Naive thymus-derived CD8-positive, alpha-beta T cell (primary cell): ENCODE measurements around the gene SLFN13. TPM values are rescaled to one million over a fixed set of nuclear protein-coding genes. Genes with fewer than 3 reads are reported as not detected.
"Not testable (repeated sequence)": the region's sequence is repeated elsewhere in the genome, so short reads cannot be mapped to it uniquely, and the experiment has no call there.

Experiments used
- ATAC-seq, 2 donors: fragments of 150-1000 bp; cut with Tn5 transposase in 1 of 2; sonication (Bioruptor Pico), chemical (Tn5 transposase) in 1 of 2; 1 replicate in 1 of 2; 2 replicates in 1 of 2; pipeline ENCODE4 v1.10.0; 2021; ENCODE audit warnings: mild to moderate bottlenecking in 2 of 2, moderate library complexity in 2 of 2
- POLR2A ChIA-PET: fragments of 350-600 bp; sonication (Branson Sonifier 250); formaldehyde crosslinking; loops from one replicate; lab custom pipeline; 2021; ENCODE audit warnings: antibody characterized with exemption; lab: Charles Lee
- DNase-seq, 10 donors: peaks; one replicate each; pipeline versions ENCODE4 v3.0.0 to v3.0.0-alpha.2; 2020 to 2022
- H3K27ac Mint-ChIP-seq, 10 donors: one replicate each; pipeline ENCODE4 v1.8.0; 2020 to 2022; ENCODE audit warnings: mild to moderate bottlenecking in 10 of 10, mixed read lengths in 10 of 10, moderate library complexity in 4 of 10, inconsistent platforms in 1 of 10
- H3K27me3 Mint-ChIP-seq, 5 donors: one replicate each; pipeline ENCODE4 v1.8.0; 2021 to 2022; ENCODE audit warnings: mixed read lengths in 5 of 5
- H3K36me3 Mint-ChIP-seq, 3 donors: one replicate each; pipeline ENCODE4 v1.8.0; 2020 to 2022; ENCODE audit warnings: mixed read lengths in 3 of 3, mild to moderate bottlenecking in 2 of 3, inconsistent platforms in 1 of 3
- H3K4me1 Mint-ChIP-seq, 4 donors: one replicate each; pipeline ENCODE4 v1.8.0; 2021 to 2022; ENCODE audit warnings: mixed read lengths in 4 of 4
- H3K4me3 Mint-ChIP-seq, 10 donors: one replicate each; pipeline ENCODE4 v1.8.0; 2020 to 2022; ENCODE audit warnings: mild to moderate bottlenecking in 10 of 10, mixed read lengths in 10 of 10, moderate library complexity in 6 of 10, inconsistent platforms in 1 of 10
- H3K9me3 Mint-ChIP-seq, 9 donors: one replicate each; pipeline ENCODE4 v1.8.0; 2020 to 2022; ENCODE audit warnings: mixed read lengths in 9 of 9, mild to moderate bottlenecking in 3 of 9, inconsistent platforms in 1 of 9, moderate library complexity in 1 of 9
- polyA plus RNA-seq, 3 donors: library from polyadenylated mRNA; unstranded; fragments of 300-500 nt; fragmentation: Illumina TruSeq; gene quantifications; one replicate each; pipeline ENCODE4 v1.2.3, GENCODE V29; 2021
- total RNA-seq, 8 experiments: library from RNA in 2 of 8; stranded (reverse) in 2 of 8; gene quantifications; one replicate each; pipeline ENCODE4 v1.2.3 and lab custom pipeline; 2021 to 2026

SLFN13 gene
- total and polyA plus RNA-seq, 5 experiments from 2014 or later = 3.2 to 17.0 (median 9.5) TPM

- Mint-ChIP-seq H3K27me3 (no peaks in the 10 kb centered on the region), H3K4me1 (peaks cover 24 to 66% (median 63%) of the 10 kb centered on the region in 4 donors), H3K36me3 (no peaks in the 10 kb centered on the region), H3K4me3 (peak within 1 kb of the TSS; percentile 89 to 100 (median 96)), H3K27ac (peak within 1 kb of the TSS; percentile 87 to 98 (median 95)), H3K9me3 (no peaks in the 10 kb centered on the region)
- DNase-seq (peak in 9 of 10 donors; percentile 39 to 81 (median 61)), ATAC-seq (peak; percentile 89 to 92)
- POLR2A ChIA-PET = interaction anchor here (0.7 to 1.9 kb wide), 11 partner anchors 16 to 192 kb away, joined by 3 to 25 read pairs (median 4); partner anchors contain the start of genes SLFN12L and SLFN13
Measured at GRCh38 chr17:35432176-35433074, 16.1 kb downstream of the SLFN13 start, which contains the start of gene SLFN12. Gene SLFN12, minus strand, starts transcription at chr17:35432500. Its CDS starts 9,472 bp downstream, at chr17:35423028.

GRCh38 chr17:35429702-35430101, 18.9 kb downstream of the SLFN13 start:
- DNase-seq (no peak), ATAC-seq (no peak)
- Mint-ChIP-seq H3K9me3 (no peaks in the 10 kb centered on the region), H3K4me3 (no peak overlapping the region), H3K27me3 (no peaks in the 10 kb centered on the region), H3K36me3 (no peaks in the 10 kb centered on the region), H3K4me1 (peaks cover 26 to 73% (median 63%) of the 10 kb centered on the region in 4 donors), H3K27ac (peak overlapping the region in 1 of 10 donors; percentile 11)
- POLR2A ChIA-PET = interaction anchor here (0.7 kb wide), 1 partner anchor 104 kb away, joined by 3 read pairs; no protein-coding TSS in a partner anchor

- Mint-ChIP-seq H3K27me3 (no peaks in the 10 kb centered on the region), H3K36me3 (peaks cover 0 to under 1% (median 0%) of the 10 kb centered on the region in 3 donors), H3K4me1 (peaks cover 26 to 61% (median 53%) of the 10 kb centered on the region in 4 donors), H3K27ac (peak overlapping the region in 4 of 10 donors; percentile 46 to 75 (median 54)), H3K4me3 (peak overlapping the region in 2 of 10 donors; percentile 0 to 42), H3K9me3 (no peaks in the 10 kb centered on the region)
- DNase-seq (peak in 1 of 10 donors; percentile 15), ATAC-seq (peak in 1 of 2 donors; percentile 23)
- POLR2A ChIA-PET = interaction anchor here (0.9 kb wide), 1 partner anchor 150 kb away, joined by 3 read pairs; no protein-coding TSS in a partner anchor
Measured at GRCh38 chr17:35428229-35428628, 20.3 kb downstream of the SLFN13 start.

GRCh38 chr17:35423761-35424160, 24.8 kb downstream of the SLFN13 start:
- peaks cover 10 to 19% (median 12%) of the 10 kb centered on the region in 4 donors for H3K4me1 Mint-ChIP-seq
- no peak for ATAC-seq

GRCh38 chr17:35421069-35421468, 27.5 kb downstream of the SLFN13 start:
- not testable (repeated sequence) for H3K4me3 Mint-ChIP-seq, H3K27me3 Mint-ChIP-seq, DNase-seq, H3K27ac Mint-ChIP-seq, H3K9me3 Mint-ChIP-seq, ATAC-seq, H3K4me1 Mint-ChIP-seq
- H3K36me3 Mint-ChIP-seq = peaks cover 6 to 26% (median 25%) of the 10 kb centered on the region in 3 donors
- POLR2A ChIA-PET = interaction anchor here (0.7 kb wide), 2 partner anchors 16 to 177 kb away, joined by 3 to 4 read pairs; no protein-coding TSS in a partner anchor

More at GRCh38 chr17:35423761-35424160, 24.8 kb downstream of the SLFN13 start:
- H3K4me3 Mint-ChIP-seq = no peak overlapping the region
- H3K27ac Mint-ChIP-seq = no peak overlapping the region
- POLR2A ChIA-PET = no interaction called here
- H3K9me3 Mint-ChIP-seq = no peaks in the 10 kb centered on the region
- no peak for DNase-seq
- H3K36me3 Mint-ChIP-seq = peaks cover 6 to 22% (median 16%) of the 10 kb centered on the region in 3 donors
- H3K27me3 Mint-ChIP-seq = no peaks in the 10 kb centered on the region

- POLR2A ChIA-PET = no interaction called here
- DNase-seq (no peak), ATAC-seq (no peak)
- no peaks in the 10 kb centered on the region for H3K4me1 Mint-ChIP-seq
- H3K4me3 Mint-ChIP-seq = no peak overlapping the region
- H3K27me3 Mint-ChIP-seq = no peaks in the 10 kb centered on the region
- peaks cover 11 to 47% (median 37%) of the 10 kb centered on the region in 3 donors for H3K36me3 Mint-ChIP-seq
- no peak overlapping the region for H3K27ac Mint-ChIP-seq
- peaks cover 0 to 15% (median 2%) of the 10 kb centered on the region in 9 donors for H3K9me3 Mint-ChIP-seq
Measured at GRCh38 chr17:35416659-35417058, 31.9 kb downstream of the SLFN13 start.

GRCh38 chr17:35414707-35415106, 33.9 kb downstream of the SLFN13 start:
- H3K36me3 Mint-ChIP-seq = peaks cover 18 to 58% (median 44%) of the 10 kb centered on the region in 3 donors
- DNase-seq, H3K27ac Mint-ChIP-seq, POLR2A ChIA-PET, ATAC-seq, H3K4me1 Mint-ChIP-seq, H3K27me3 Mint-ChIP-seq, H3K4me3 Mint-ChIP-seq: not testable (repeated sequence)
- H3K9me3 Mint-ChIP-seq = peaks cover 0 to 15% (median 2%) of the 10 kb centered on the region in 9 donors

GRCh38 chr17:35414247-35414646, 34.3 kb downstream of the SLFN13 start:
- Mint-ChIP-seq H3K36me3 (peaks cover 18 to 58% (median 45%) of the 10 kb centered on the region in 3 donors), H3K27ac (no peak overlapping the region)

GRCh38 chr17:35407531-35407930, 41.0 kb downstream of the SLFN13 start:
- no peak overlapping the region for H3K4me3 Mint-ChIP-seq
- H3K4me1 Mint-ChIP-seq = peaks cover 0 to 8% (median 6%) of the 10 kb centered on the region in 4 donors
- DNase-seq (no peak), ATAC-seq (no peak)
- no peak overlapping the region for H3K27ac Mint-ChIP-seq
- POLR2A ChIA-PET = no interaction called here
- H3K27me3 Mint-ChIP-seq = no peaks in the 10 kb centered on the region
- H3K9me3 Mint-ChIP-seq = no peaks in the 10 kb centered on the region
- peaks cover 12 to 32% (median 30%) of the 10 kb centered on the region in 3 donors for H3K36me3 Mint-ChIP-seq

More at GRCh38 chr17:35414247-35414646, 34.3 kb downstream of the SLFN13 start:
- Mint-ChIP-seq H3K9me3 (peaks cover 0 to 15% (median 2%) of the 10 kb centered on the region in 9 donors), H3K4me1 (no peaks in the 10 kb centered on the region), H3K4me3 (no peak overlapping the region), H3K27me3 (no peaks in the 10 kb centered on the region)
- POLR2A ChIA-PET = no interaction called here
- DNase-seq (no peak), ATAC-seq (no peak)

GRCh38 chr17:35406568-35406967, 42.0 kb downstream of the SLFN13 start:
- no peak overlapping the region for H3K4me3 Mint-ChIP-seq
- POLR2A ChIA-PET = interaction anchor here (1.5 kb wide), 1 partner anchor 34 kb away, joined by 3 read pairs; no protein-coding TSS in a partner anchor
- H3K9me3 Mint-ChIP-seq = no peaks in the 10 kb centered on the region
- ATAC-seq = no peak
- peaks cover 0 to 8% (median 6%) of the 10 kb centered on the region in 4 donors for H3K4me1 Mint-ChIP-seq
- no peaks in the 10 kb centered on the region for H3K27me3 Mint-ChIP-seq
- peaks cover 7 to 30% (median 29%) of the 10 kb centered on the region in 3 donors for H3K36me3 Mint-ChIP-seq
- peak overlapping the region in 1 of 10 donors; percentile 12 for H3K27ac Mint-ChIP-seq
- DNase-seq = no peak

- no peaks in the 10 kb centered on the region for H3K27me3 Mint-ChIP-seq
- POLR2A ChIA-PET = no interaction called here
- no peak overlapping the region for H3K27ac Mint-ChIP-seq
- no peak overlapping the region for H3K4me3 Mint-ChIP-seq
- DNase-seq (no peak), ATAC-seq (peak in 1 of 2 donors; percentile 44)
- peaks cover 0 to 15% (median 14%) of the 10 kb centered on the region in 3 donors for H3K36me3 Mint-ChIP-seq
- H3K9me3 Mint-ChIP-seq = peaks cover 0 to 7% (median 0%) of the 10 kb centered on the region in 9 donors
- peaks cover 0 to 8% (median 6%) of the 10 kb centered on the region in 4 donors for H3K4me1 Mint-ChIP-seq
Measured at GRCh38 chr17:35404360-35404759, 44.2 kb downstream of the SLFN13 start.

- H3K27me3 Mint-ChIP-seq, POLR2A ChIA-PET, H3K27ac Mint-ChIP-seq, H3K4me1 Mint-ChIP-seq, H3K4me3 Mint-ChIP-seq, DNase-seq, H3K36me3 Mint-ChIP-seq, H3K9me3 Mint-ChIP-seq, ATAC-seq: not testable (repeated sequence)
Measured at GRCh38 chr17:35393783-35394182, 54.8 kb downstream of the SLFN13 start.
